ENCODE results near the gene MYPOP.

- no peak for TF ChIP-seq SIN3A (IDR thresholded peaks at IDR 0.05; ENCODE audit: low read depth, low read length)
- no peak for TF ChIP-seq REST (IDR thresholded peaks at IDR 0.05; ENCODE audit: low read depth, low read length)
Measured at GRCh38 chr19:45873219-45873772, 29.1 kb downstream of the MYPOP start.

All from GM12878 (cell line).